ENCODE results near the gene SND1. TPM values are rescaled to one million over a fixed set of nuclear protein-coding genes. Genes with fewer than 3 reads are reported as not detected.
A peak's percentile ranks its signal among the peaks of the same experiment; 100 is the strongest.

The SND1 gene
- total RNA-seq, 1 experiment from 2014 or later: 104 TPM

- Histone ChIP-seq H3K4me1 (ENCODE audit: low read length) (peaks cover 83% of the 10 kb centered on the region), H3K27ac (ENCODE audit: low read length) (peak overlapping the region; percentile 83; the same call in 1 of the 2 replicates), H3K4me3 (ENCODE audit: low read length) (no peak overlapping the region), H3K9me3 (ENCODE audit: low read length) (no peaks in the 10 kb centered on the region), H4K20me1 (ENCODE audit: insufficient read depth, low read depth, low read length) (no peaks in the 10 kb centered on the region), H3K79me2 (ENCODE audit: low read length) (peaks cover 88% of the 10 kb centered on the region), H3K9me2 (replicated peaks; ENCODE audit: insufficient read depth, low read length) (no peaks in the 10 kb centered on the region), H3K27me3 (ENCODE audit: low read length) (no peaks in the 10 kb centered on the region), H3K9ac (ENCODE audit: low read length) (no peak overlapping the region), H3K36me3 (ENCODE audit: insufficient read depth, low read length) (peaks cover 4% of the 10 kb centered on the region; the same call in 1 of the 2 replicates), H3K4me2 (ENCODE audit: low read depth, low read length, poor library complexity, severe bottlenecking) (no peak overlapping the region), H2AFZ (ENCODE audit: low read length) (no peak overlapping the region)
- DNase-seq: no peak
Observed at GRCh38 chr7:127914693-127915092, 262.7 kb downstream of the SND1 start.

- DNase-seq: no peak
- peaks cover 98% of the 10 kb centered on the region for H3K79me2 ChIP-seq (ENCODE audit: low read length)
- peaks cover 85% of the 10 kb centered on the region for H3K4me1 ChIP-seq (ENCODE audit: low read length)
- no peak overlapping the region for H3K4me3 ChIP-seq (ENCODE audit: low read length)
- no peak overlapping the region for H3K9ac ChIP-seq (ENCODE audit: low read length)
- no peaks in the 10 kb centered on the region for H3K9me3 ChIP-seq (ENCODE audit: low read length)
- peak overlapping the region; percentile 64; the same call in 1 of the 2 replicates for H3K27ac ChIP-seq (ENCODE audit: low read length)
- peaks cover 4% of the 10 kb centered on the region; the same call in 1 of the 2 replicates for H3K36me3 ChIP-seq (ENCODE audit: insufficient read depth, low read length)
- no peaks in the 10 kb centered on the region for H3K9me2 ChIP-seq (replicated peaks; ENCODE audit: insufficient read depth, low read length)
- no peak overlapping the region for H2AFZ ChIP-seq (ENCODE audit: low read length)
- H3K4me2 ChIP-seq (ENCODE audit: low read depth, low read length, poor library complexity, severe bottlenecking): no peak overlapping the region
- no peaks in the 10 kb centered on the region for H3K27me3 ChIP-seq (ENCODE audit: low read length)
- no peaks in the 10 kb centered on the region for H4K20me1 ChIP-seq (ENCODE audit: insufficient read depth, low read depth, low read length)
Observed at GRCh38 chr7:127916735-127917134, 264.7 kb downstream of the SND1 start.

- Histone ChIP-seq H3K27me3 (ENCODE audit: low read length) (no peaks in the 10 kb centered on the region), H3K79me2 (ENCODE audit: low read length) (peaks cover 98% of the 10 kb centered on the region), H3K4me3 (ENCODE audit: low read length) (no peak overlapping the region), H3K4me1 (ENCODE audit: low read length) (peaks cover 81% of the 10 kb centered on the region), H2AFZ (ENCODE audit: low read length) (no peak overlapping the region), H3K9me3 (ENCODE audit: low read length) (no peaks in the 10 kb centered on the region), H3K9ac (ENCODE audit: low read length) (no peak overlapping the region), H4K20me1 (ENCODE audit: insufficient read depth, low read depth, low read length) (no peaks in the 10 kb centered on the region), H3K4me2 (ENCODE audit: low read depth, low read length, poor library complexity, severe bottlenecking) (no peak overlapping the region), H3K27ac (ENCODE audit: low read length) (peak overlapping the region; percentile 6; the same call in 1 of the 2 replicates), H3K9me2 (replicated peaks; ENCODE audit: insufficient read depth, low read length) (no peaks in the 10 kb centered on the region), H3K36me3 (ENCODE audit: insufficient read depth, low read length) (peaks cover 4% of the 10 kb centered on the region; the same call in 1 of the 2 replicates)
- DNase-seq: no peak
Observed at GRCh38 chr7:127918130-127918529, 266.1 kb downstream of the SND1 start.

GRCh38 chr7:127920787-127921438, 268.9 kb downstream of the SND1 start:
- Histone ChIP-seq H3K79me2 (ENCODE audit: low read length) (peaks cover 95% of the 10 kb centered on the region), H2AFZ (ENCODE audit: low read length) (no peak overlapping the region), H3K9me2 (replicated peaks; ENCODE audit: insufficient read depth, low read length) (no peaks in the 10 kb centered on the region), H3K36me3 (ENCODE audit: insufficient read depth, low read length) (0 out of 2 replicates have a peak, but pooled peaks cover 4% of the 10 kb centered on the region), H3K4me1 (ENCODE audit: low read length) (peaks cover 72% of the 10 kb centered on the region), H4K20me1 (ENCODE audit: insufficient read depth, low read depth, low read length) (no peaks in the 10 kb centered on the region), H3K4me2 (ENCODE audit: low read depth, low read length, poor library complexity, severe bottlenecking) (no peak overlapping the region), H3K9me3 (ENCODE audit: low read length) (no peaks in the 10 kb centered on the region), H3K27ac (ENCODE audit: low read length) (peak overlapping the region; percentile 38), H3K9ac (ENCODE audit: low read length) (no peak overlapping the region), H3K27me3 (ENCODE audit: low read length) (no peaks in the 10 kb centered on the region), H3K4me3 (ENCODE audit: low read length) (no peak overlapping the region)
- no peak for DNase-seq

GRCh38 chr7:127922656-127923055, 270.7 kb downstream of the SND1 start:
- Histone ChIP-seq H3K4me3 (ENCODE audit: low read length) (no peak overlapping the region), H4K20me1 (ENCODE audit: insufficient read depth, low read depth, low read length) (no peaks in the 10 kb centered on the region), H3K9me3 (ENCODE audit: low read length) (no peaks in the 10 kb centered on the region), H3K9ac (ENCODE audit: low read length) (no peak overlapping the region), H3K27ac (ENCODE audit: low read length) (no peak overlapping the region; the same call in 1 of the 2 replicates), H2AFZ (ENCODE audit: low read length) (no peak overlapping the region), H3K4me1 (ENCODE audit: low read length) (peaks cover 76% of the 10 kb centered on the region), H3K4me2 (ENCODE audit: low read depth, low read length, poor library complexity, severe bottlenecking) (no peak overlapping the region), H3K9me2 (replicated peaks; ENCODE audit: insufficient read depth, low read length) (no peaks in the 10 kb centered on the region), H3K79me2 (ENCODE audit: low read length) (peaks cover 93% of the 10 kb centered on the region), H3K27me3 (ENCODE audit: low read length) (no peaks in the 10 kb centered on the region), H3K36me3 (ENCODE audit: insufficient read depth, low read length) (0 out of 2 replicates have a peak, but pooled peaks cover 4% of the 10 kb centered on the region)
- no peak for DNase-seq

GRCh38 chr7:127924874-127925273, 272.9 kb downstream of the SND1 start:
- Histone ChIP-seq H3K9ac (ENCODE audit: low read length) (no peak overlapping the region), H3K27ac (ENCODE audit: low read length) (peak overlapping the region; percentile 64), H4K20me1 (ENCODE audit: insufficient read depth, low read depth, low read length) (no peaks in the 10 kb centered on the region), H3K9me3 (ENCODE audit: low read length) (no peaks in the 10 kb centered on the region), H3K4me2 (ENCODE audit: low read depth, low read length, poor library complexity, severe bottlenecking) (no peak overlapping the region), H3K9me2 (replicated peaks; ENCODE audit: insufficient read depth, low read length) (no peaks in the 10 kb centered on the region), H3K27me3 (ENCODE audit: low read length) (no peaks in the 10 kb centered on the region), H3K36me3 (ENCODE audit: insufficient read depth, low read length) (no peaks in the 10 kb centered on the region), H2AFZ (ENCODE audit: low read length) (no peak overlapping the region), H3K4me3 (ENCODE audit: low read length) (no peak overlapping the region), H3K79me2 (ENCODE audit: low read length) (peaks cover 82% of the 10 kb centered on the region), H3K4me1 (ENCODE audit: low read length) (peaks cover 85% of the 10 kb centered on the region)
- no peak for DNase-seq

- peak overlapping the region; percentile 53 for H3K9ac ChIP-seq (ENCODE audit: low read length)
- H3K36me3 ChIP-seq (ENCODE audit: insufficient read depth, low read length): peaks cover 17% of the 10 kb centered on the region
- H3K27me3 ChIP-seq (ENCODE audit: low read length): no peaks in the 10 kb centered on the region
- no peak overlapping the region for H3K4me3 ChIP-seq (ENCODE audit: low read length)
- H4K20me1 ChIP-seq (ENCODE audit: insufficient read depth, low read depth, low read length): no peaks in the 10 kb centered on the region
- no peak overlapping the region for H2AFZ ChIP-seq (ENCODE audit: low read length)
- no peak for DNase-seq
- H3K4me1 ChIP-seq (ENCODE audit: low read length): peaks cover 88% of the 10 kb centered on the region
- peak overlapping the region; percentile 87 for H3K27ac ChIP-seq (ENCODE audit: low read length)
- peaks cover 77% of the 10 kb centered on the region for H3K79me2 ChIP-seq (ENCODE audit: low read length)
- H3K9me3 ChIP-seq (ENCODE audit: low read length): no peaks in the 10 kb centered on the region
- peak overlapping the region; percentile 75 for H3K4me2 ChIP-seq (ENCODE audit: low read depth, low read length, poor library complexity, severe bottlenecking)
- no peaks in the 10 kb centered on the region for H3K9me2 ChIP-seq (replicated peaks; ENCODE audit: insufficient read depth, low read length)
Observed at GRCh38 chr7:127927348-127927696, 275.3 kb downstream of the SND1 start.

- Histone ChIP-seq H3K9me3 (ENCODE audit: low read length) (no peaks in the 10 kb centered on the region), H3K27me3 (ENCODE audit: low read length) (no peaks in the 10 kb centered on the region), H3K4me1 (ENCODE audit: low read length) (peaks cover 92% of the 10 kb centered on the region), H3K4me2 (ENCODE audit: low read depth, low read length, poor library complexity, severe bottlenecking) (peak overlapping the region; percentile 75), H3K4me3 (ENCODE audit: low read length) (no peak overlapping the region; the same call in 1 of the 2 replicates), H2AFZ (ENCODE audit: low read length) (no peak overlapping the region), H4K20me1 (ENCODE audit: insufficient read depth, low read depth, low read length) (no peaks in the 10 kb centered on the region), H3K79me2 (ENCODE audit: low read length) (peaks cover 77% of the 10 kb centered on the region), H3K36me3 (ENCODE audit: insufficient read depth, low read length) (peaks cover 24% of the 10 kb centered on the region), H3K9ac (ENCODE audit: low read length) (peak overlapping the region; percentile 53), H3K27ac (ENCODE audit: low read length) (peak overlapping the region; percentile 87), H3K9me2 (replicated peaks; ENCODE audit: insufficient read depth, low read length) (no peaks in the 10 kb centered on the region)
- no peak for DNase-seq
Observed at GRCh38 chr7:127928222-127928621, 276.2 kb downstream of the SND1 start.
